ENCODE measurements around the gene GET3.
A peak's percentile ranks its signal among the peaks of the same experiment; 100 is the strongest.
"Not testable (repeated sequence)": the region's sequence is repeated elsewhere in the genome, so short reads cannot be mapped to it uniquely, and the experiment has no call there.

The GET3 gene

GRCh38 chr19:12736995-12737834 lies at the start of gene GET3:
Gene GET3, plus strand, starts transcription at chr19:12737497. Its CDS starts 9 bp downstream, at chr19:12737506.
- DNase-seq: peak; percentile 82 to 83

DNA sequence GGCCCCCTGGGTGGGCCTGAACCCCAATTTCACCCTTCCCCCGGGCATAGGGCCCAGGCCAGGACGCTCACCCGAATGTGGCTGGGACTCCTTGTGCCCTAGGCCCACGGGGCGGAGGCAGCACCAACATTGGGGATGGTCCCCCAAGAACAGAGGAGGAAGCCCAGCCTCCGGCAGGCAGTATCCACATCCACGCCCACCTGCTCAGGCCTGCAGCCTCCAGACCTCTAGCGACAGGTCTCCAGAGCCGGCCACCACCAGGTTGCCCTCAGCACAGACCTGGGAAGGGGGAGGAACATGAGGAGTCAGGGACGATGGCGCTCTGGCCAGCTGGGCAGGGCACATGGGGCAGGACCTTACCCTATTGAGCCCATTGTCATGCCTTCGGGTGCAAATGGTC lies 48.3 kb upstream of the GET3 start:
- no peak for DNase-seq

- no peak for DNase-seq
Measured at GRCh38 chr19:12689581-12690216, 47.6 kb upstream of the GET3 start.

GRCh38 chr19:12692960-12693359 lies 44.3 kb upstream of the GET3 start:
- DNase-seq: no peak

GRCh38 chr19:12694641-12695040 lies 42.7 kb upstream of the GET3 start:
- no peak for DNase-seq

- no peak for DNase-seq
Measured at GRCh38 chr19:12695096-12695495, 42.2 kb upstream of the GET3 start.

- no peak for DNase-seq
Measured at GRCh38 chr19:12695514-12695913, 41.8 kb upstream of the GET3 start.

GRCh38 chr19:12695997-12696365 lies 41.3 kb upstream of the GET3 start:
- DNase-seq: peak in 1 of 2 experiments; percentile 44

DNA sequence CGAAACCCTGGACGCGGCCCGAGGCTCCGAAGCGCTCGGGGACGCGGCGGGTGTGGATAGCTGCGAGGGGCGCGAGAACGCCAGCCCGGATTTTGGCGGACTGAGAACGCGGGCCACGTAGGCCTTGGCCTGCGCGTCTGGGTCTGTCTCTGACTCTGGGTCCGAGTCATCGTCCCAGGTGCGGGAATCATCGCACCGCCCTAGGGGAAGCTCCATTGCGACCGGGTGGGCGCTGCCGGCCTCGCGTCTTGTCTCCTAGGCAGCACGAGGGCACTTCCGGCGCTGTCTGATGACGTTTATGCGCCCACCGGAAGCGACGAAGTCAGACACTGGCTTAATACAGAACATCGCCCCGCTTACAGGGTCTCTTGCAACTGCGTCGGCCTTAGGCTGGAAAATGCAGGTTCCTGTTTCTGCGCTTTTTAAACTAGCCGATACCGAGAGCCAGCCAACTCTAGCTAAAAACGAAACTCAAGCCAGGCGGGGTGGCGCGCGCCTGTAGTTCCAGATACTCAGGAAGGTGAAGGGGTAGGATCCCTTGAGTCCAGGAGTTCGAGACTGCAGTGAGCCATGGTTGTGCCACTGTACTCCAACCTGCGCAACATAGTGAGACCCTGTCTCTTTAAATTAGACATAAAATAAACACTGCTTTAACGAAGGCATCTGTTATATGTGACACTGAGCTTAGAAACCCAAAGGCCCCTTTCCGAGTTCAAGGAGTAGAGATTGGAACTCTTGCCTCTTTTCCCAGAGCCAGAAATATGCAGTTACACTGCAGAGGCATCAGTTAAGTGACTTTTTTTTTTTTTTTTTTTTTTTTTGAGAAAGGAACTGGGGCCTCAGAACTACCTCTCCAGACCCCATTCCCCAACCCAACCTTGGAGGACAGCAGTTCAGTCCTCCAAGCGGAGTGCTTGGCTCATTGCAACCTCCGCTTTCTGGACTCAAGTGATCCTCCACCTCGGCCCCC lies 40.6 kb upstream of the GET3 start, which contains the start of gene FBXW9:
FBXW9 (minus strand) TSS at position 266 of the 970 bp plus-strand sequence; CDS start at position 216, 50 bp downstream.
- peak; percentile 98 to 99 for DNase-seq

DNA sequence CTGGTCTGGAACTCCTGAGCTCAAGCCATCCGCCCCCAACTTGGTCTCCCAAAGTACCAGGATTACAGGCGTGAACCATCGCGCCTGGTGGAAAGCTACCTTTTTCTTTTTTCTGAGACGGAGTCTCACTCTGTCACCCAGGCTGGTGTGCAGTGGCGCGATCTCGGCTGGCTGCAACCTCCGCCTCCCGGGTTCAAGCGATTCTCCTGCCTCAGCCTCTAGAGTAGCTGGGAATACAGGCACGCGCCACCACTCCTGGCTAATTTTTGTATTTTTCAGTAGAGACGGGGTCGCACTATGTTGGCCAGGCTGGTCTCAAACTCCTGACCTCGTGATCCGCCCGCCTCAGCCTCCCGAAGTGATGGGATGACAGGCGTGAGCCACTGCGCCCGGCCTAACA lies 39.9 kb upstream of the GET3 start:
- DNase-seq: not testable (repeated sequence)

DNA sequence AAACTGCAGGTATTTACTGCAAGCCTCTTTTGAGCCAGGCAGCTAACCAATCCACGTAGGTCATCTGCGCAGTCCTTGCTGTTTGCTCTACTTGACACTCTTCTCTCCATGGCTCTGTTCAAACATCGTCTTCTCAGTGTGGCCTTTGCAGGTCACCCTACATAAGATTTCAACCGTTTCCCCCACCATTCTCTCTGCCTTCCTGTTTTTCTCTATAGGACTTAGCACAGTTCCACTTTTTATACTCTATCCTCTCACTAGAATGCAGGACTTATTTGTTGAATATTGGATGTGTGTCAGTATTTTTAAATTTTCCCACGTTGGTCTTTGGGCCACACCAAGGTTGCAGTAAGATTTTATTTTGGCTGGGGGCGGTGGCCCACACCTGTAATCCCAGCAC lies 39.2 kb upstream of the GET3 start:
- no peak for DNase-seq

DNA sequence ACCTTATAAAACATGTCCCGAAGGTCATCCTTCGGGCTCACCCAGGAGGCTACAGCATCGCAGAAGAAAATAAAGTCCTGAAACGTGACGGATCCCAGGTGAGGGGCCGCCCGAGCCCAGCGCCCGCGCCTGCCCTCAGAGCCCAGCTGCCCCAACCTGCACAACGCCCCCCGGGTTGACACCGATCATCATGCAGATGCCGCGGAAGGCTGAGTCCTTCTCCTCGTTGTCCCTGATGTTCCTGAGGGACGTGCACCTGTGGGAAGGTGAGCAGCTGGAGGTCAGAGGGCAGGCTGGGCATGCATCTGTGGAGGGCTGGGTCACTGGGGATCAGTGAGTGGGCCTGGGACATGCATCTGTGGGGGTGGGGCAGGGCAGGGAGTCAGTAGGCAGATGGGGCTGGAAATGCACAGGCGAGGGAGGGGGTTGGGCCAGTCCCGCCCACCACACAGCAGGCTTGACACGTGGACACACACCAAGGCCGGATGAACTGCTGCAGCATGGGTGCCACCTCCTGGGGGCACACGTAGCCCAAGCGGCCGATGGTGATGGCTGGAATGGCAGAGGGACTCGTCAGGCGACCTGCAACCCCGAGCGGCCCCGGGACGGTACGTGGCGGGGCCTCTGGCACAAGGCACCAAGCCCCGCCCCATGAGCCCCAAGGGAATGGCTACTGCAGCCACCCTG lies 35.6 kb upstream of the GET3 start:
- DNase-seq: no peak

GRCh38 chr19:12703046-12703445 lies 34.3 kb upstream of the GET3 start:
- peak; percentile 56 to 59 for DNase-seq

DNA sequence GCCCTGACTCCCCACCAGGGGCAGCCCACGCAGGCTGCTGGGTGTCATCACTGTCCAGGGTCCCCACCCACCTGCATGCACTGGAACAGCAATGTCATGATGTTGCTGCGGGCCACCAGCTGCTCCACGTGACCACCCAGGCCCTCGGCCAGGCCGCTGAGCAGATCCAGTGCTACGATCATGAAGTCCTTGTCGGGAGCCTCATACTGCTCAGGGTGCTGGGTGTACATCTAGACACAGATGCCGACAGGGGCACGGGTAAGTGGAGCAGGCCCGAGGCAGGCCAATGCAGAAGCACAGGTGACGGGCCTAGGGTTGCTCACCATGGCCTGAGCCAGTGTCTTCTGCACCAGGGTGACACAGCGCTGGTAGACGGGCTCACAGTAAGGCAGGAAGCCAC lies 32.1 kb upstream of the GET3 start:
- no peak for DNase-seq

DNA sequence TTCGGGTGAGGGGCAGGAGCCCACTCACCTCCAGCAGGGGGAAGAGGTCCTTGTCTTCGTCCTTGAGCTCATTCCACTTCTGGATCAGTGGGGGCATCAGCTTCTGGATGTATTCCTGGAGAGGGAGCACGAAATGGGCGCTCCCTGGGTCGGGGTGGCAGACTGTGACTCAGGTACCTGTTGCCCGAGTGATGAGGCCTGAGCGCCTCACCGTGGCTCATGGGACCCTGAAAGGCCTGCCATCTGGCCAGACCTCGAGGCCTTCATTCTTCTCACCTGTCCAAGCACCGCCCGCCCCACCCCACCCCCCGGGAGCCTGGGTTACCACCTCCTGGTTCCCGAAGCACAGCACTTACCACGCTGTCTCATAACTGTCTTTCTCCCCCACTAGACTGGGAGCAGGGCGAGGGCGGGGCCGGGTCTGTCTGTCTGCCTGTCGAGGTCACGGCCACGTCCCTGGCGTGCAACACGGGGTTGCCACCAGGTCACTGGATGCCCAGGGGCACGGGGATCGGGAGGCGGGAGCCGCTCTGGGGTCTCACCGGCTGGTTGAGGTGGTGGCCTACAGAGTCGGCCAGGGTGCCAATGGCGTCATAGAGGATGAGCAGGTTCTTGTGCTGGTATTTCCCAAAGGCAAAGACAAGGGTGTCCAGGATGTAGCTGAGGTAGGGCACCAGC lies 31.5 kb upstream of the GET3 start:
- DNase-seq: no peak

DNA sequence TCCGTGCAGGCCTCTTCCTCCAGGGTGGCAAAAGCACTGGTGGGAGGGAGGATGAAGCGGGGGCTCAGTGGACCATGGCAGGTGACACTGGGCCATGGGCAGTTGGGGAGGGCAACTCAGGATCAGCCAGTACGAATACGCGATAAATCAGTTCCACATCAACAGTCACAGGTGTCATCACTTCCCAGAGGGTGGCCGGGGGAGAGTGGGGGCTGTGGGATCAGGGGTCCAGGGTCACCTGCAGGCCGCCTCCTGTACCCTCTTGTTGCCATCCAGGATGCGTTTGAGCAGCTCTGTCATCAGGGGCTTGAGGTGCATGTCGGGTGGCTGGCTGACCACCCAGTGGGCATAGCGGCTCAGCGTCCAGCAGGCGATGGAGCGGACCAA lies 31.0 kb upstream of the GET3 start:
- DNase-seq: no peak

DNA sequence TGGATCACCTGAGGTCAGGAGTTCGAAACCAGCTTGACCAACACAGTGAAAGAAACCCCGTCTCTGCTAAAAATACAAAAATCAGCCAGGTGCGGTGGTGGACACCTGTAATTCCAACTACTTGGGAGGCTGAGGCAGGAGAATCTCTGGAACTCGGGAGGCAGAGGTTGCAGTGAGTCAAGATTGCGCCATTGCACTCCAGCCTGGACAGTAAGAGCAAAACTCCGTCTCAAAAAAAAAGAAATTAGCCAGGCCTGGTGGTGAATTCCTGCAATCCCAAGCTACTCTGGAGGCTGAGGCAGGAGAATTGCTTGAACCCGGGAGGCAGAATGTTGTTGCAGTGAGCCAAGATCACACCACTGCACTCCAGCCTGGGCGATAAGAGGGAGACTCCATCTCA lies 28.7 kb upstream of the GET3 start:
- DNase-seq: no peak

GRCh38 chr19:12711187-12711586 lies 26.1 kb upstream of the GET3 start:
- DNase-seq: no peak

DNA sequence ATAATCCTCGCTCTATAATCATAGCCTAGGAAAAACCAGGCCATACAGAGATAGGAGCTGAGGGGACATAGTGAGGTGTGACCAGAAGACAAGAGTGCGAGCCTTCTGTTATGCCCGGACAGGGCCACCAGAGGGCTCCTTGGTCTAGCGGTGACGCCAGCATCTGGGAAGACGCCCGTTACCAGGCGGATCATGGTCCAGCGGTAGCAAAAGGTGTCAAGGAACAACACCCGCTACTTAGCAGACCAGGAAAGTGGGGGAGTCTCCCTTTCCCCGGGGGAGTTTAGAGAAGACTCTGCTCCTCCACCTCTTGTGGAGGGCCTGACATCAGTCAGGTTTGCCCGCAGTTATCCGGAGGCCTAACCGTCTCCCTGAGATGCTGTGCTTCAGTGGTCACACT lies 25.2 kb upstream of the GET3 start:
- peak in 1 of 2 experiments; percentile 47 for DNase-seq

GRCh38 chr19:12713304-12713703 lies 24.0 kb upstream of the GET3 start:
- not testable (repeated sequence) for DNase-seq

GRCh38 chr19:12715102-12715501 lies 22.2 kb upstream of the GET3 start:
- DNase-seq: no peak

GRCh38 chr19:12715929-12716328 lies 21.4 kb upstream of the GET3 start:
- no peak for DNase-seq
